Measurements from ENCODE around the gene TRIM2. TPM values are rescaled to one million over a fixed set of nuclear protein-coding genes. Genes with fewer than 3 reads are reported as not detected.
A peak's percentile ranks its signal among the peaks of the same experiment; 100 is the strongest.

The TRIM2 gene
- total and polyA plus RNA-seq, 2 of the 8 experiments (the other 6 are each of a cell fraction or from before 2014, with no cell fraction given), result 34.0 to 59.8 TPM

GRCh38 chr4:153268295-153268694 lies 64.1 kb downstream of the TRIM2 start:
- Histone ChIP-seq H2BK120ac (replicated peaks; ENCODE audit: low read depth, low read length) (no peak overlapping the region), H3K9ac (replicated peaks in 1 of 4; ENCODE audit: extremely low read depth in 1 of 4, low read depth in 3 of 4, low read length in 3 of 4) (no peak overlapping the region), H3K4me3 (ENCODE audit: extremely low read depth in 1 of 4, insufficient read depth in 2 of 4, low read depth in 3 of 4, low read length in 4 of 4) (no peak overlapping the region), H3K56ac (replicated peaks; ENCODE audit: insufficient read length, low read depth, low read length) (no peak overlapping the region), H2BK15ac (ENCODE audit: low read length) (no peak overlapping the region), H2BK12ac (ENCODE audit: low read depth, low read length) (no peak overlapping the region), H3K14ac (ENCODE audit: insufficient read length) (no peak overlapping the region), H4K8ac (ENCODE audit: extremely low read depth, insufficient read depth, low read length) (no peak overlapping the region), H3K36me3 (ENCODE audit: control insufficient read depth in 2 of 4, insufficient read depth in 4 of 4, low read length in 3 of 4) (peaks cover 0 to 8% (median 2%) of the 10 kb centered on the region in 4 experiments; a peak in 2 of 8 replicates), H2BK5ac (ENCODE audit: low read depth, low read length) (peak overlapping the region; percentile 10; the same call in 1 of the 2 replicates), H3K79me1 (ENCODE audit: low read depth, low read length) (peaks cover 2% of the 10 kb centered on the region), H3K4ac (replicated peaks; ENCODE audit: insufficient read length, low read depth, low read length) (no peak overlapping the region), H3K27me3 (replicated peaks in 1 of 4; ENCODE audit: control insufficient read depth in 3 of 4, extremely low read depth in 1 of 4, insufficient read depth in 3 of 4, low read length in 3 of 4) (no peaks in the 10 kb centered on the region), H3K4me1 (replicated peaks in 1 of 4; ENCODE audit: control insufficient read depth in 3 of 4, insufficient read depth in 4 of 4, low read length in 3 of 4) (peaks cover 2 to 14% (median 7%) of the 10 kb centered on the region in 4 experiments; a peak in 6 of 7 replicates), H2BK20ac (ENCODE audit: low read length) (no peak overlapping the region), H4K91ac (replicated peaks; ENCODE audit: insufficient read length, low read length) (no peak overlapping the region), H3K79me2 (ENCODE audit: control insufficient read depth in 1 of 2, insufficient read depth in 2 of 2, low read length in 2 of 2) (peaks cover 3 to 62% of the 10 kb centered on the region in 2 experiments; a peak in 2 of 4 replicates), H3K23ac (ENCODE audit: insufficient read length) (no peak overlapping the region), H4K5ac (ENCODE audit: insufficient read length, low read depth, low read length) (peak overlapping the region; percentile 3), H2AFZ (ENCODE audit: low read length) (no peak overlapping the region), H3K23me2 (ENCODE audit: low read depth, low read length) (peaks cover 2% of the 10 kb centered on the region; the same call in 1 of the 2 replicates), H3K9me3 (ENCODE audit: insufficient read depth in 2 of 2, low read depth in 1 of 2, low read length in 1 of 2) (no peaks in the 10 kb centered on the region; a peak in 1 of 4 replicates), H3K18ac (ENCODE audit: extremely low read depth, low read length) (no peak overlapping the region; the same call in 1 of the 2 replicates), H2AK5ac (ENCODE audit: low read depth, low read length) (no peak overlapping the region), H3K27ac (ENCODE audit: low read depth, low read length) (no peak overlapping the region), H4K20me1 (replicated peaks in 1 of 2; ENCODE audit: control insufficient read depth in 1 of 2, insufficient read depth in 2 of 2, low read length in 2 of 2) (no peaks in the 10 kb centered on the region), H3K4me2 (ENCODE audit: insufficient read depth in 1 of 2, low read depth in 2 of 2, low read length in 2 of 2) (no peak overlapping the region)
- 75% methylated on average over 4 of the region's 4 CpGs; no CpG with 5 or more reads in 1 of the 2 experiments for WGBS, 2 experiments (ENCODE audit: extremely low coverage in 1 of 2, insufficient coverage in 1 of 2, insufficient read length in 1 of 2, insufficient replicate concordance in 2 of 2, low coverage in 1 of 2, low lambda C conversion rate in 2 of 2, missing lambda C conversion rate in 1 of 2)
- no peak for TF ChIP-seq POU5F1 (IDR thresholded peaks at IDR 0.05; ENCODE audit: low read depth, low read length)
- no peak for TF ChIP-seq HDAC2 (IDR thresholded peaks at IDR 0.05; ENCODE audit: borderline replicate concordance in 1 of 2, low read depth in 2 of 2, low read length in 2 of 2)
- TF ChIP-seq CTCF (IDR thresholded peaks at IDR 0.05; ENCODE audit: control extremely low read depth in 1 of 3, insufficient read depth in 1 of 3, low read depth in 1 of 3, low read length in 3 of 3), result no peak
- FAIRE-seq, result no peak
- ChIA-PET CTCF (ENCODE audit: partially characterized antibody) (interaction anchor here (0.7 to 2.2 kb wide), 5 partner anchors 16 to 208 kb away, joined by 3 to 4 read pairs (median 3); no protein-coding TSS in a partner anchor), POLR2A (ENCODE audit: partially characterized antibody) (interaction anchor here (1.1 to 3.9 kb wide), 3 partner anchors 8 to 20 kb away, joined by 4 to 20 read pairs (median 5); no protein-coding TSS in a partner anchor)
- no peak for DNase-seq (ENCODE audit: low read depth in 1 of 2, low spot score in 2 of 2)
